Stimulated activated CD4-positive, alpha-beta T cell treated with anti-CD3 and anti-CD28 coated beads, TNF-alpha, amount 100 ng/mL, for 48 hours (primary cell): Measurements from ENCODE around the gene OCIAD2.
"Not testable (repeated sequence)": the region's sequence is repeated elsewhere in the genome, so short reads cannot be mapped to it uniquely, and the experiment has no call there.

ENCODE experiments used
- DNase-seq, 3 donors: peaks; one replicate each; pipeline ENCODE4 v3.0.0-alpha.2; 2020; ENCODE audit warnings: low read depth in 3 of 3

Gene OCIAD2

DNA sequence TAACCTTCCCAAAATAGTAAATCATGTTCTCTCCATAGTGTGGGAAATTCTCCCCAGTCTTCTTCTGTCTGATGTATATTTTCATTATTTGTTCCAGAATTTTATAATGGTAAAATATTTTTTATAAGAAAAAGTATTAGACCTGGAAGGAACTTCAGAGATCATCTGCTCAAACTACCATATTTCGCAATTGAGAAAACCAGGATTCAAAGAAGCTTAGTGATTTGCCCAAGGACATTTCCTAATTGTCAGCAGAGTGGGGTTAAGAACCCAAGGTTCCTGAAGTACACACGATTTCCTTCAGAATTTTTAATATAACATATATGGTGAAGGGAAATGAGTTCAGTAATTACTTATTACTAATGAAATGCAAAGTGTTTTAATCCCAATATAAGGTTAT, 51.6 kb downstream of the OCIAD2 start:
- DNase-seq: no peak

- DNase-seq: no peak
Observed at GRCh38 chr4:48854395-48854683, 52.2 kb downstream of the OCIAD2 start.

DNA sequence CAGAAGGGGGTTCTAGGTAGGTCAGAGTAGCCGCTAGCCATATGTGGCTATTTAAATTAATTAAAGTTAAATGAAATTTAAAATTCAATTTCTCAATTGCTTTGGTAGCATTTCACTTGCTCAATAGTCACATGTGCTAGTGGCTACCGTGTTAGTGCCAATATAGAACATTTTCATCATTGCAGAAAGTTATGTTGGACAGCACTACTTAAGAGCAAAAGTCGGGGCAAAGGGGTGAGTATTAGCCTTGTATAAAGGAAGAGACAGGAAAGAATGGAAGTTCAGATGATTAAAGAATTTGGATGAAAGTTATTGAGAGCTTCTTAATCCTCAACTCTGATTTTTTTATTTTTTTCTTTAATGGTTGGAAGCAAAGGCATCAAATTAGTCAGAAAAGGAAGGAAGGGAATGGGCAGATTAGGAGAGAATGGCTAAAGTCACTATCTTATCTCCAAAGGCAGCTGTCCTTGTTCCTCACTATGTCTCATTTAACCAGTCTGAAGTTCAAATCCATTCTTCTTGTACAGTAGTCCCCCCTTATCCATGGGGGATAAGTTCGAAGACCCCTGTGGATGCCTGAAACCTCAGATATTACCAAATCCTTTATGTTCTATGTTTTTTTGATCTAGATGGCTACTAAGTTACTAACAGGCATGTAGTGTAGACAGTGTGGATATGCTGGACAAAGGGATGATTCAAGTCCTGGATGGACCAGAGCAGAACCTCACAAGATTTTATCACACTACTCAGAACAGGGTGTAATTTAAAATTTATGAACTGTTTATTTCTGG, 52.8 kb downstream of the OCIAD2 start:
- no peak for DNase-seq

- DNase-seq: no peak
Observed at GRCh38 chr4:48851651-48852050, 54.9 kb downstream of the OCIAD2 start.

- not testable (repeated sequence) for DNase-seq
Observed at GRCh38 chr4:48848799-48849198, 57.8 kb downstream of the OCIAD2 start.

GRCh38 chr4:48844843-48845242, 61.7 kb downstream of the OCIAD2 start:
- DNase-seq: no peak

GRCh38 chr4:48841045-48841827, 65.3 kb downstream of the OCIAD2 start:
- DNase-seq: no peak

DNA sequence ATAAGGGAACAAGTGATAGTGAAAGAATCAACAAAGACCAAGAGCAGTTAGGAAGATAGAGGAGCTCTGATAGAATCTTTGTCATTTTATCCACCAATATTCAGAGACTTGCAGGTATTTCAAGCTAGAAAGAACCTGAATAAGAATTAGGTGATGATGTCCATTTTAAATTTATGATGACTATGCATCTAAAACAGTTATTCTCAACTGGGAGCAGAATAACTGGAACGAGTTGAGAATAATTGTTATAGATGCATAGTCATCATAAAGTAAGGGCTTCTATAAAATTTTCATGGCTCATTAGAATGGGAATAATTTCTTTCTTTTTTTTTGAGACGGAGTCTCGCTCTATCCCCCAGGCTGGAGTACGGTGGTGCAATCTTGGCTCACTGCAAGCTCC, 69.9 kb downstream of the OCIAD2 start:
- DNase-seq: no peak
